Activated CD8-positive, alpha-beta T cell treated with anti-CD3 and anti-CD28 coated beads for 36 hours (primary cell): ENCODE results near the gene MPHOSPH8. TPM values are rescaled to one million over a fixed set of nuclear protein-coding genes. Genes with fewer than 3 reads are reported as not detected.

ENCODE experiments used
- ATAC-seq: fragments of 200-7000 bp; cut with Tn5 transposase; one replicate; pipeline ENCODE4 v1.10.0; 2021; ENCODE audit warnings: mild to moderate bottlenecking, moderate library complexity
- CTCF ChIA-PET: fragments of 350-600 bp; sonication (Branson Sonifier 250); formaldehyde crosslinking; loops from one replicate; lab custom pipeline; 2021; ENCODE audit warnings: antibody characterized with exemption; lab: Charles Lee
- POLR2A ChIA-PET: fragments of 350-600 bp; sonication (Branson Sonifier 250); formaldehyde crosslinking; loops from one replicate; lab custom pipeline; 2021; ENCODE audit warnings: antibody characterized with exemption; lab: Charles Lee
- DNase-seq: peaks from one replicate; pipeline ENCODE4 v3.0.0-alpha.2; 2020
- H3K27ac Mint-ChIP-seq: one replicate; pipeline ENCODE4 v1.8.0; 2021; ENCODE audit warnings: mild to moderate bottlenecking, mixed read lengths
- H3K27me3 Mint-ChIP-seq: one replicate; pipeline ENCODE4 v1.8.0; 2021; ENCODE audit warnings: mixed read lengths
- H3K36me3 Mint-ChIP-seq: one replicate; pipeline ENCODE4 v1.8.0; 2021; ENCODE audit warnings: low read depth, mixed read lengths
- H3K4me1 Mint-ChIP-seq: one replicate; pipeline ENCODE4 v1.8.0; 2021; ENCODE audit warnings: low read depth, mixed read lengths
- H3K4me3 Mint-ChIP-seq: one replicate; pipeline ENCODE4 v1.8.0; 2021; ENCODE audit warnings: mild to moderate bottlenecking, moderate library complexity, mixed read lengths
- H3K9me3 Mint-ChIP-seq: one replicate; pipeline ENCODE4 v1.8.0; 2021; ENCODE audit warnings: mixed read lengths
- intact Hi-C: fragments of 100-400 bp; cut with micrococcal nuclease; formaldehyde crosslinking; loops from one replicate; pipeline ENCODE4 v1.10.0; 2022
- total RNA-seq, 2 experiments: library from RNA; stranded (reverse); gene quantifications; one replicate each; pipeline ENCODE4 v1.2.3, GENCODE V29; 2021
- TF ChIP-seq, protein P1 (sequence below): fragments of 200-600 bp; IDR thresholded peaks from one replicate; pipeline ENCODE4 v1.8.0; 2022; ENCODE audit warnings: antibody characterized with exemption, mild to moderate bottlenecking

MPHOSPH8 gene
- total RNA-seq, 2 experiments from 2014 or later: 26.9 to 27.4 TPM

DNA sequence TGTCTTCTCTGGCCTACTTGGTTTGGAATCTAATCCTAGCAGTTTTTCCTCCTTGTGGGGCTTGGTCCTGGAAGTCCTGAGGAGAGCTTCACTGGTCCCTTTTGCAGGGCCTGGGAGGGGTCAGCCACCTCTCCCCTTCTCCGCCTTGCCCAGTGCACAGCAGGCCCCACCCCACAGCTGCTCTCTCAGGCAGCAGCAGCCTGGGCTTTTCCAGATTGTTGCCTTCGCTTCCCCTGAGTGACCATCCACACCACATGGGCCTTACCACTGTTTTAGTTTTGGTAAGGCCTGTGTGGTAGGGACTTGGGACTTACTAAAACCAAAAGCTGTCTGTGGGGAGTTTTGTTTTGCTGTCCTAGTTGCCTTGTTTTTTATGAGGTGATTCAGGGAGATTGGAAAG is 11.5 kb downstream of the MPHOSPH8 start:
- ChIA-PET POLR2A (interaction anchor here (1.1 kb wide), 1 partner anchor 12 kb away, joined by 3 read pairs; the partner anchor contains the start of gene MPHOSPH8), CTCF (no interaction called here)
- Mint-ChIP-seq H3K4me3 (no peak overlapping the region), H3K9me3 (no peaks in the 10 kb centered on the region), H3K36me3 (peaks cover 41% of the 10 kb centered on the region), H3K27ac (peak overlapping the region; percentile 22), H3K27me3 (no peaks in the 10 kb centered on the region), H3K4me1 (peaks cover 17% of the 10 kb centered on the region)
- DNase-seq (no peak), ATAC-seq (no peak)
- TF ChIP-seq, protein P1, sequence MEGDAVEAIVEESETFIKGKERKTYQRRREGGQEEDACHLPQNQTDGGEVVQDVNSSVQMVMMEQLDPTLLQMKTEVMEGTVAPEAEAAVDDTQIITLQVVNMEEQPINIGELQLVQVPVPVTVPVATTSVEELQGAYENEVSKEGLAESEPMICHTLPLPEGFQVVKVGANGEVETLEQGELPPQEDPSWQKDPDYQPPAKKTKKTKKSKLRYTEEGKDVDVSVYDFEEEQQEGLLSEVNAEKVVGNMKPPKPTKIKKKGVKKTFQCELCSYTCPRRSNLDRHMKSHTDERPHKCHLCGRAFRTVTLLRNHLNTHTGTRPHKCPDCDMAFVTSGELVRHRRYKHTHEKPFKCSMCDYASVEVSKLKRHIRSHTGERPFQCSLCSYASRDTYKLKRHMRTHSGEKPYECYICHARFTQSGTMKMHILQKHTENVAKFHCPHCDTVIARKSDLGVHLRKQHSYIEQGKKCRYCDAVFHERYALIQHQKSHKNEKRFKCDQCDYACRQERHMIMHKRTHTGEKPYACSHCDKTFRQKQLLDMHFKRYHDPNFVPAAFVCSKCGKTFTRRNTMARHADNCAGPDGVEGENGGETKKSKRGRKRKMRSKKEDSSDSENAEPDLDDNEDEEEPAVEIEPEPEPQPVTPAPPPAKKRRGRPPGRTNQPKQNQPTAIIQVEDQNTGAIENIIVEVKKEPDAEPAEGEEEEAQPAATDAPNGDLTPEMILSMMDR: no peak
- intact Hi-C loops: no loop called here

DNA sequence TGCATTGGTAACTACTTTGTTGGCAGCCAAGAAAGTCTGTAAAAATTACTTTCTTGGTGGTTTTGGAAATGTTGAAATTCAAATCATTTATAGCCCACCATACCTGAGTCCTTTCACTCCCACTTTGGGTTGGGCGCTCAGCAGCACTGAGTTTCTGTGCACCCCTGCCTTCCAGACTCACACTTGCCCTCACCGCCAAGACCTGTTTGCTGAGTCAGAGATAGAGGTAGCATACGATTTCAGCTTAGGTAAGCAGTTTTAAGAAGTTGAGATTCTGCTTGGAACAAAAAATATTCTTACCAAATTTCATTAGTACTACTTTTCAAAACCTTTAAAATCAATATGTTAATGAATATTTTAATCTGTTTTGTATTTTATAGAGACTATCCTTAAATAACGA is 12.6 kb downstream of the MPHOSPH8 start:
- ATAC-seq: no peak
- Mint-ChIP-seq H3K27ac (no peak overlapping the region), H3K9me3 (no peaks in the 10 kb centered on the region), H3K27me3 (no peaks in the 10 kb centered on the region), H3K4me1 (peaks cover 11% of the 10 kb centered on the region), H3K36me3 (peaks cover 44% of the 10 kb centered on the region), H3K4me3 (no peak overlapping the region)
- DNase-seq: no peak
- ChIA-PET POLR2A (no interaction called here), CTCF (no interaction called here)
- TF ChIP-seq, protein P1: no peak
- intact Hi-C loops: no loop called here

DNA sequence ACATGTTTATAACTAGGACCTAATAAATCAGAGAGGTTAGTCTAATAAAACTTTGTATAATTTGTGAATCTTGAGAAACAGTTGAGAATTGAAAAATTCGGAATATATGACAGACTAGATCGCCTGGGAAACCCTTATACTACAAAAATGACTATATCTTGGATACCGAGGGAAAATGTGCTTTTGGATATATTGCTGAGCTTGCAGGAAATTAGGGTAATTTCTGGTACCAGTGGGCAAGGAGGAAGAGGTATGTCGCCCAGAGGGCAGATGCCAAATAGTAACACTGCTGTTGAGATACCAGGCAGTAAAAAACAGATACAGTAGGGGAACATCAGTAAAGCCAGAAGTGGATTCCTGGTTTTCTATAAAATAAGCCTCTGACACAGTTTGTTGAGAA is 17.3 kb downstream of the MPHOSPH8 start:
- no peaks in the 10 kb centered on the region for H3K4me1 Mint-ChIP-seq
- no peaks in the 10 kb centered on the region for H3K9me3 Mint-ChIP-seq
- ChIA-PET CTCF (no interaction called here), POLR2A (interaction anchor here (0.6 kb wide), 1 partner anchor 146 kb away, joined by 6 read pairs; no protein-coding TSS in a partner anchor)
- H3K4me3 Mint-ChIP-seq: no peak overlapping the region
- TF ChIP-seq, protein P1: no peak
- no peak for DNase-seq
- peaks cover 41% of the 10 kb centered on the region for H3K36me3 Mint-ChIP-seq
- intact Hi-C loops: no loop called here
- H3K27ac Mint-ChIP-seq: no peak overlapping the region
- ATAC-seq: no peak
- no peaks in the 10 kb centered on the region for H3K27me3 Mint-ChIP-seq

DNA sequence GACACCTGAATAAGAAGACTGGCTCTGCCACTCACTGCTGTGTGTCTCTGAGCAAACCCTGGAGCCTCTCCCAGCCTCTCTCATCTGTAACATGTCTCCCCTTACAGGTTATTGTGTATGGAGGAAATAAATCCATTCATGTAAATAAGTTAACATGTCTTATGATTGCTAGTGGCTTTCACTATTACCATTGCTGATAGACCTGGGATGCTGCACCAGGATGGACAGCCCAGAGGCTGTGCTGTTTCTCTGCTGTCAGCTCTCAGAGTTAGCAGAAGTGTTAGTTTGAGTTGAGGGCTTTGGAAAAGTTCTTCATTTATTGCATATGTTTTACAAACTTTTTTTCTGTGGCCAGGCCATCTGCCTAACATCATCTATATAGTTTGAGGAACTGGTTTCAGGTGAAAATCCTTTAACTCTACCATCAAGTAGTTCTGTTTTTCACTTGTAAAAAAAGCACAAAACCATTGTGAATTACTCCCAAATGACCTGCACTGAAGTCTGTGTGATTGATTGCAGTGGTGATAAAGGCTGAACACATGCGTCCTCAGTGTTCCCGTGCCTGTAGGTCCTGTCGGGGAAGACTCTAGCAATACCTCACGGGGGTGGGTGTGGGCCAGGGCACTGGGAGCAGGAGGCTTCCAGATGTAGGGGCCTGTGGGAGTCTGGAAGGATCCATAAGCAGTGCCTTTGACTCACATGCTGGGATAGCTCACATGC is 24.6 kb downstream of the MPHOSPH8 start:
- DNase-seq (no peak), ATAC-seq (no peak)
- CTCF ChIA-PET: no interaction called here
- TF ChIP-seq, protein P1: no peak
- Mint-ChIP-seq H3K9me3 (no peaks in the 10 kb centered on the region), H3K27ac (peak overlapping the region; percentile 20), H3K4me3 (no peak overlapping the region), H3K36me3 (peaks cover 31% of the 10 kb centered on the region), H3K4me1 (no peaks in the 10 kb centered on the region), H3K27me3 (no peaks in the 10 kb centered on the region)
- intact Hi-C loops: no loop called here
- POLR2A ChIA-PET: interaction anchor here (0.5 kb wide), 1 partner anchor 11 kb away, joined by 3 read pairs; no protein-coding TSS in a partner anchor

DNA sequence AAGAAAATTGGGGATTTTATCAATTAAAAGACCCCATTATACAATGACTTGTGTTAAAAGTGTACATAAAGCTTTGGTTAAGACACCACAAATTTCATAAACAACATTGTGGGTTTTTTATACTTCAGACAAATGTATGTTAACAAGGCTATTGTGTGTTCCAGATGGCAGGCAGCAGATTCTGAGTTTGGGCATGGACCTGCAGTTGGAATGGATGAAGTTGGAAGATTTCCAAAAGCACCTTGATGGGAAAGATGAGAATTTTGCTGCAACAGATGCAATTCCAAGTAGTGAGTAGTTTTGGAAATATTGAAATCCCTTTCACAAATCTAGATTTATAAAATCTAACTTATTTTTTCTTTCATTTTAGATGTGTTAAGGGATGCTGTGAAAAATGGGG is 25.4 kb downstream of the MPHOSPH8 start:
- ChIA-PET CTCF (no interaction called here), POLR2A (no interaction called here)
- H3K27ac Mint-ChIP-seq: no peak overlapping the region
- H3K4me3 Mint-ChIP-seq: no peak overlapping the region
- peaks cover 31% of the 10 kb centered on the region for H3K36me3 Mint-ChIP-seq
- H3K27me3 Mint-ChIP-seq: no peaks in the 10 kb centered on the region
- no peak for ATAC-seq
- intact Hi-C loops: no loop called here
- DNase-seq: no peak
- TF ChIP-seq, protein P1: no peak
- H3K9me3 Mint-ChIP-seq: no peaks in the 10 kb centered on the region
- H3K4me1 Mint-ChIP-seq: no peaks in the 10 kb centered on the region
